Keratinocyte (primary cell): ENCODE results near the gene MIB1. TPM values are rescaled to one million over a fixed set of nuclear protein-coding genes. Genes with fewer than 3 reads are reported as not detected.

ENCODE experiments used
- DNase-seq: peaks from one replicate; pipeline ENCODE4 v3.0.0-alpha.2; 2011; ENCODE audit warnings: low read depth, missing footprints, low spot score
- FAIRE-seq: peaks from 2 replicates; lab custom pipeline; 2011; peaks lifted over from hg19 to GRCh38; lab: Jason Lieb, UNC
- H2AFZ ChIP-seq: 2 replicates; pipeline ENCODE4 v1.6.0; 2012; ENCODE audit warnings: low read length, control low read depth, inconsistent platforms; ENCODE audit not compliant: control insufficient read depth
- H3K27ac ChIP-seq: 2 replicates; pipeline ENCODE4 v1.5.1; 2011; ENCODE audit warnings: low read length; ENCODE audit not compliant: control insufficient read depth, insufficient read depth
- H3K27me3 ChIP-seq: 3 replicates; pipeline ENCODE4 v1.6.0; 2011; ENCODE audit warnings: low read length; ENCODE audit not compliant: control insufficient read depth, insufficient read depth; ENCODE audit errors: extremely low read depth
- H3K36me3 ChIP-seq, 2 experiments: 2 replicates in 1 of 2; 3 replicates in 1 of 2; pipeline ENCODE4 v1.5.1; 2011; ENCODE audit warnings: low read length in 2 of 2, mild to moderate bottlenecking in 1 of 2; ENCODE audit not compliant: control insufficient read depth in 2 of 2, insufficient read depth in 2 of 2; ENCODE audit errors: extremely low read depth in 1 of 2
- H3K4me1 ChIP-seq: 3 replicates; pipeline ENCODE4 v1.5.1; 2011; ENCODE audit warnings: low read length; ENCODE audit not compliant: control insufficient read depth, insufficient read depth; ENCODE audit errors: extremely low read depth
- H3K4me2 ChIP-seq: 3 replicates; pipeline ENCODE4 v1.6.0; 2011; ENCODE audit warnings: low read depth, low read length; ENCODE audit not compliant: control insufficient read depth, insufficient read depth; ENCODE audit errors: extremely low read depth
- H3K4me3 ChIP-seq, 3 experiments: fragments of 200-600 bp in 1 of 3; sonication (generic) in 1 of 3; 2 replicates in 2 of 3; 3 replicates in 1 of 3; pipeline ENCODE4 v1.5.1; 2011 to 2016; ENCODE audit warnings: low read length in 3 of 3, mild to moderate bottlenecking in 3 of 3, control low read depth in 2 of 3, inconsistent platforms in 1 of 3, low read depth in 1 of 3, mixed read lengths in 1 of 3, mixed run types in 1 of 3, moderate library complexity in 1 of 3; ENCODE audit not compliant: control insufficient read depth in 2 of 3, insufficient read depth in 2 of 3; ENCODE audit errors: extremely low read depth in 1 of 3
- H3K79me2 ChIP-seq: 2 replicates; pipeline ENCODE4 v1.6.0; 2012; ENCODE audit warnings: low read length; ENCODE audit not compliant: control insufficient read depth, insufficient read depth
- H3K9ac ChIP-seq: 3 replicates; pipeline ENCODE4 v1.6.0; 2011; ENCODE audit warnings: low read length; ENCODE audit not compliant: control insufficient read depth, insufficient read depth; ENCODE audit errors: extremely low read depth
- H3K9me1 ChIP-seq: 3 replicates; pipeline ENCODE4 v1.6.0; 2011; ENCODE audit warnings: low read length; ENCODE audit not compliant: control insufficient read depth, insufficient read depth; ENCODE audit errors: extremely low read depth
- H3K9me3 ChIP-seq: 2 replicates; pipeline ENCODE4 v1.5.1; 2012; ENCODE audit warnings: low read depth, low read length; ENCODE audit not compliant: control insufficient read depth
- H4K20me1 ChIP-seq: 3 replicates; pipeline ENCODE4 v1.6.0; 2011; ENCODE audit warnings: low read length; ENCODE audit not compliant: control insufficient read depth, insufficient read depth; ENCODE audit errors: extremely low read depth
- CTCF ChIP-seq, 3 experiments: IDR thresholded peaks in 1 of 3; conservative IDR thresholded peaks in 1 of 3; optimal IDR thresholded peaks in 1 of 3; 2 replicates in 2 of 3; 3 replicates in 1 of 3; pipeline versions ENCODE3 to v1.5.1; 2011; ENCODE audit warnings: low read length in 3 of 3, mild to moderate bottlenecking in 3 of 3, moderate library complexity in 2 of 3, control low read depth in 1 of 3, inconsistent platforms in 1 of 3; ENCODE audit not compliant: insufficient read depth in 2 of 3; ENCODE audit errors: extremely low read depth in 1 of 3
- EZH2 ChIP-seq: IDR thresholded peaks from one replicate; pipeline ENCODE4 v1.6.1; 2012; ENCODE audit warnings: inconsistent platforms, mild to moderate bottlenecking, low read length, moderate library complexity
- dilution Hi-C: fragments of 300-500 bp; cut with MboI; formaldehyde crosslinking; loops from one replicate; pipeline ENCODE4 v1.7.0; 2020; ENCODE audit warnings: low sequenced_read_pairs; ENCODE audit not compliant: extremely low pct_ligation_motif_present
- polyA plus RNA-seq, 5 experiments: library from polyadenylated mRNA; depleted of rRNA in 3 of 5; stranded (reverse) in 3 of 5; stranded (forward) in 1 of 5; unstranded in 1 of 5; fragments of >200 nt; gene quantifications; 1 replicate in 1 of 5; 2 replicates in 3 of 5; 3 replicates in 1 of 5; pipeline versions ENCODE4 v1.2.1 to v1.2.3, GENCODE V29; 2011 to 2012; ENCODE audit warnings: missing spikeins in 2 of 5, low read depth in 1 of 5, low replicate concordance in 1 of 5

The MIB1 gene
- polyA plus RNA-seq, 1 donor (not counting 4 experiments of a cell fraction or from before 2014, with no cell fraction given) = 24.8 TPM

- H3K4me2 ChIP-seq = peak overlapping the region; percentile 71
Measured at GRCh38 chr18:21702602-21703001, 38.0 kb upstream of the MIB1 start.

GRCh38 chr18:21703241-21703820, 37.3 kb upstream of the MIB1 start:
- Histone ChIP-seq H4K20me1 (no peaks in the 10 kb centered on the region), H3K9me3 (no peaks in the 10 kb centered on the region), H3K27ac (peak overlapping the region; percentile 74), H3K4me3 (peak overlapping the region; percentile 59 to 81 (median 61)), H3K27me3 (no peaks in the 10 kb centered on the region), H3K4me2 (peak overlapping the region; percentile 71), H3K9ac (peak overlapping the region; percentile 85), H3K9me1 (no peaks in the 10 kb centered on the region), H2AFZ (peak overlapping the region; percentile 86), H3K79me2 (peaks cover 4% of the 10 kb centered on the region), H3K4me1 (peaks cover 9% of the 10 kb centered on the region), H3K36me3 (peaks cover 3 to 9% of the 10 kb centered on the region in 2 experiments)
- DNase-seq (no peak), FAIRE-seq (no peak)
- TF ChIP-seq EZH2 (no peak), CTCF (optimal IDR thresholded peaks at IDR 0.05 in 1 of 3, IDR thresholded peaks at IDR 0.05 in 1 of 3, conservative IDR thresholded peaks at IDR 0.05 in 1 of 3; ENCODE audit: extremely low read depth in 1 of 3, insufficient read depth in 2 of 3, low read length in 3 of 3) (no peak)
- dilution Hi-C loops = no loop called here

More at GRCh38 chr18:21702602-21703001, 38.0 kb upstream of the MIB1 start:
- DNase-seq = no peak
- no peaks in the 10 kb centered on the region for H3K27me3 ChIP-seq
- no peak for FAIRE-seq
- peak overlapping the region in 1 of 3 experiments; percentile 31 for H3K4me3 ChIP-seq
- peak overlapping the region; percentile 74 for H3K27ac ChIP-seq
- peaks cover 3 to 9% of the 10 kb centered on the region in 2 experiments for H3K36me3 ChIP-seq
- dilution Hi-C loops = no loop called here
- H2AFZ ChIP-seq = no peak overlapping the region
- H3K9me3 ChIP-seq = no peaks in the 10 kb centered on the region
- TF ChIP-seq CTCF (optimal IDR thresholded peaks at IDR 0.05 in 1 of 3, IDR thresholded peaks at IDR 0.05 in 1 of 3, conservative IDR thresholded peaks at IDR 0.05 in 1 of 3; ENCODE audit: extremely low read depth in 1 of 3, insufficient read depth in 2 of 3, low read length in 3 of 3) (no peak), EZH2 (no peak)
- no peaks in the 10 kb centered on the region for H4K20me1 ChIP-seq
- H3K4me1 ChIP-seq = peaks cover 9% of the 10 kb centered on the region
- H3K9me1 ChIP-seq = no peaks in the 10 kb centered on the region
- peaks cover 4% of the 10 kb centered on the region for H3K79me2 ChIP-seq
- no peak overlapping the region for H3K9ac ChIP-seq
